ENCODE measurements around the gene RERG.
A peak's percentile ranks its signal among the peaks of the same experiment; 100 is the strongest.

The RERG gene

DNA sequence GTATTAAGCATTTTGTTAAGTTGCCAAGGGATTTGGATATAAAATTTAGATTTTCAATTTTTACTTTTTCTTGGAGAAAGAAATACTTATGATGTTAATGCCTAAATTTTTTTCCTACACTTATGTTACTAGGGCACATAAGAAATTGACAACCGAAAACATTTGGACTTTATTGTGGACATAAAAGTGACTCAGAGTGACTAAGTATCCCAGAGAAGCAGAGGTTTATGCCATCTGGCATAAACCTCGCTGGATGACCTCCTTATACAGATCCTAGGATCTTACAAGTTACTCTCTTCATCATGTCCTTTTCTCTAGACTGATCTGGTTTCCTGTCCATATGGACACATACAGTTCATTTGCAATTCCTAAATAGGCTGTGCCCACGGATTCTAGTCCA is 89.8 kb downstream of the RERG start:
- no peak for DNase-seq

DNA sequence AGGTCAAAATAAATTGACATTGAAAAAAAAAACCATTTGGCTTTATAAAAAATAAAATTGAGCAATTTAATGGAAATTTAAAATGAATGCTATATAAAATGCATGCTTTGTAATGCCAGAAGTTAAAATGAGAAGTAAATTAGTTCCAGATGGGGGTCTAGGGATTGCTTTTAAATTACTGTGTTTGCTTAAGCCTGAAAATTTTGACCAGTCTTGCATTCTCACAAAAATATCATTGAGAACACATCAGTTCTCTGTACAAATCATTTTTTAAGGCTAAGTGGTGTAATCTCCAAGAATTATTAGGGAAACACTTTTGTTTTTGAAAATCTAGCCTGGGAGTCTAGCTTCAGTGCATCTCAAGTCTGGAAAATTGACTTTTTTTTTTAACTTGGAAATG is 90.7 kb downstream of the RERG start:
- no peak for DNase-seq

DNA sequence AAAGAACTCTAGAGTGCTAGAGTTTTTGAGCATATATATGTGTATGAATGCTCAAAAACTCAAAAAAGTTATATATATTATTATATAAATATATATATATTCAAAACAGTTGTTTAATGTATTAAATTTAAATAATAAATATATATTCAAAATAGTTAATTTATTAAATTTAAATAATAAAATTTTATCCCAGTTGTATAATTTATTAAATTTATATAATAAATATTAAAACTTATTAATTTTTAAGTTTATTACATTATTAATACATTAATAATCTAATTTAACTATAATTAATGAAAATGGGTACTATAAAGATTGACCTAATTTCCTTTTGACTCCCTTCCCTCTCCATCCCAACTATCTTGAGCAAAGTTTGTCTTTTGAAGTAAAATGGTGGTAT is 97.8 kb downstream of the RERG start:
- DNase-seq: no peak

DNA sequence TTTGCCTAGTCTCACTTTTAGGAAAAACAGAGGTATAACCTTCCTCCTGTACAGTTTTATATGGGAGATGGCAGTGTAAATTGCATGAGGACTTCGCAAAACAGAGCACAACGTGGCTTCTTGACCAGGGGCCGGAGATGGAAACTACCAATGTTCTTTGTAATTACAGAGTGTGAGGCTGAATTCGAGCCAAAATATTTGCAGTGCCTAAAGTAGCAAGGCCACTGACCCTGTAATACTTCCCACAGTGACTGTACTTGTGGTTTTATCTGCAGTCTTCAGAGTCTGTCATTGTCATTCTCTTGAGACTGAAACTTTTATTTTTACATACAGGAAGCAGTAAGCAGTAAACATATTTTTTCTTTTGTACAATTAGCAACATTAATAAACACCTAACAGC is 98.9 kb downstream of the RERG start:
- DNase-seq: no peak

DNA sequence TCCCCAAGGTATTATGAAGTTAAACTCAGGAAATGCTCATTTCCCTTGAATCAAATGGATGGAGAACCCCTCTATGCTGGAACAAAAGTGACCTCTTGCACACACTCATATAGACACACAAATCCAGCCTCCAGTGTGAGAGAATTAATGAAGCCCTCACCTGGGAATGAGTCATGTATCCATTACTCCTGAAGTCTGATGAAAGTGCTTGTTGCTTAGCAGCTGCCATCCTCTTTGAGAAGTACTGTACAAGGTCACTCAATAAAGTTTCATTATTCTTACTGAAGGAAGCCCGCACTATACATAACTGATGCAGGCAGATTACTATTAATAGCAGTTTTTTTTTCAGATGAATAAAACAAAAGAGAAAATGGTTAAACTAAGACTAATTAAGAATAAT is 102.3 kb downstream of the RERG start:
- no peak for DNase-seq

DNA sequence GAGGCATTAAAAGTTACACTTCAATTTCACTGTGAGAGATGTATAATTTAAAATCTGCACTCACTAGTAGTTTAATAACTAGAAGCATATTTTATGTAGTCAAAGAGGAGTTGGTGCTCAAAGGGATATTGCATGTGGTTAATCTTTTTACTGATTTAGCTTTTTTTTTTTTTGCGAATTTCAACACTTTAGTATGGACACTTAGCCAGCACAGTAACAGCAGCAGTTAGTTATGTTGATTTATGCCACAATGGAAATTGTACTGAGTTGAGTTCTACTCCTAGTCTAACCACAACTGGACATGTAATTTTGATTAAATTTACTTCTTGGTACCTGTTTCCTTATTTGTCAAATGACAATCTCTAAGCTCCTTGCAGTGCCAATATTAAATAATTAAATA is 104.2 kb downstream of the RERG start:
- no peak for DNase-seq

DNA sequence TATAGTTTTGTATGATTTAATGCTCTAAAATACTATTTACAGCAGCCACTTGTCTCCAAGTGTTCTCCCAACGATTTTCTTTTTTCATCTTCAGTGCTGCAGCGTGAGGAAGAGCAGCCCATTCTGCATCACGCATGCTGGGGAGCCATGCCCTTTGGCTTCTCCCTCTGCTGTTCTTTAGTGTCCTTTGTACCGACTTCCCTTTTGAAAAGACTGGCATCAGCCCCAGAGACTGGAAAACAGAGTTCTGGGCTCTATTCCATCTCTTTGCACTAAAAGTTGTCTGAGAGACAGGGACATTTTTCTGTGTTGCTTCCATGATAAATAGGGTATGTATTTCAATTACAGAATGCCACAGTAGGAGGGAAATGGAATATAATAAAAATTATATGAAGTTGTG is 105.1 kb downstream of the RERG start:
- no peak for DNase-seq

DNA sequence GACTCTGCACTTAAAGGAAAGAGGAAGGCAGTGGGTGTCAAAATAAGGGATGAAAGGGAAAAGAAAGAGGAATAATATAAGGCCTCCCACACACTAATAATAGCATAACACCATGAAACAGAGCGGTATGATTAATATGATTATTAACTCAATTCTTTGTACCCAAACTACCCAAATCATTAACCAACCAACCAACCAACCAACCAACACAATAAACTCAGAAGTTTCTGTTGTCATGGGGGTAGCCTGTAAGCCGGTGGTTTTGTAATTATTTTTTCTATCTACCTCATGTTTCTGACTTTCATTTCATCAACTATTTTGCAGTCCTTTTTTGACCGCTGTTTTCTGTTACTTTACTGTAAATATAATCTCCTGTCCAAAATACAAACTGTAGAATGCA is 105.8 kb downstream of the RERG start:
- DNase-seq: no peak

DNA sequence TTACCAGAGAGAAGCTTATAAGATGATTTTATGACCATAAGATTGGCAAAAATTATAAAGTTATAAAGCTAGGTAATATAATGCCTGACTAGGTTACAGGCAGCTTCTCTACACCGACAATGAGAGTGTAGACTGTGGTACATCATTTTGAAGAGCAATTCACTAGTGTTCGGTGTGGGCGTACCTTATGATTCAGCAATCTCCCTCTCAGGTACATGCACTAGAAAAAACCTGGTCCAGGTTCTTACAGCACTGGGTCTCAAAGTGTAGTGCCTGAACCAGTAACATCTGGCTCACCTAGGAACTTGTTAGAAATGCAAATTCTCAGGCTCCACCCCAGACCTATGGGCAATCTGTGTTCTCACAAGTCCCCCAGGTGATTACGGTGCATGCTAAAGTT is 106.7 kb downstream of the RERG start:
- DNase-seq: no peak

DNA sequence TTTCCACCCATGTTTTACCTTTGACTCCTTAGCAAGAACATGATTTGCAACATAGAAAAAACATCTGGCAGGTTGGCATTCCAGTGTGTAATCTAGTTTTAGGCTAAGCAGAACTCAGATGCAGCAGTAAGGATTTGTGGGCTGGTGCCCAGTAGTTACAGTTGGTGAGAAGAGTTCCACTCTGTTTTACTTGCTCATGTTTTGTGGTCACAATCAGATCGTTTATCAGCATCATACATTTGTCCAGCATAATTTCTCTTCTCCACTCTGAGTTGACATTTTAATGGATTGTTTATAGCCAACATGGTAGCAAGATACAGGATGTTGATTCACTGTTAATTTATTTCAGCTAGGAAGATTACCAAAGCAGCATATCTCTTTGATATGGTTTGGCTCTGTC is 128.4 kb downstream of the RERG start:
- DNase-seq: no peak

DNA sequence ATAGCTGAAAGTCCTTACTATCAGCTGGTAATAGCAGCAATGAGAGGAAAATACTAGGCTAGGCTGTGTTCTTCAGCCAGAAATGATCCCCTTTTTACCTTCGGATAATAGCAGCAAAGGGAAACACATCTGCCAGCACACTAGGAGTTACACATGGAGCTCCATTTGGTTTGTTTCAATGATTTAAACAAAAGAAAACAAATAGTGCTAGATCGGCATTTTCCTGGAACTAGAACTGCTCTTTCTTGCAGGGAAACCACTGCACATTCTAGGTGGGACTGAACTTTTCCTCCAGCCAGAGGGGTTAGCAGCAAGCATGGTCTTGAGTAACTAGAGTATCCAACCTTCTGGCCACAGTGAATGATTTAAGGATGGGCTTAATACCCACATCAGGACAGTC is 130.8 kb downstream of the RERG start:
- no peak for DNase-seq

DNA sequence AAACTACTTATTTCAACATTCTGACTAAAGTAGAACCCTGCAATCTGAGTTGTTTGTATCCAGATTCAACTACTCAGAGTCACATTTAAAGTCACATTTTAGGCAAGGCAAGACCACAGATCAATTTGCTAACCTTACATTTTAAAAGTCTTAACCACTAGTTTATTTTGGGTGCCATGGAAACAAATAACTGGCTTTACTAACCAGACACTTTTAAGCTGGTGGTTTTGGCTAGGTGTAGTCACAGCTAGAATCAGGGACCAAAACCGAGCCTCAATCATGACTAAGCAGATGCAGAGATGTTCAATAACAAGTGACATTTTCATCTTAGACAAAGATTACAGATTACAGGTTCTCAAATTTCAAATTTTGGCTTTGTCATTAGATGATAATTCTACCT is 133.1 kb downstream of the RERG start:
- peak in 1 of 5 experiments; percentile 93 for DNase-seq

DNA sequence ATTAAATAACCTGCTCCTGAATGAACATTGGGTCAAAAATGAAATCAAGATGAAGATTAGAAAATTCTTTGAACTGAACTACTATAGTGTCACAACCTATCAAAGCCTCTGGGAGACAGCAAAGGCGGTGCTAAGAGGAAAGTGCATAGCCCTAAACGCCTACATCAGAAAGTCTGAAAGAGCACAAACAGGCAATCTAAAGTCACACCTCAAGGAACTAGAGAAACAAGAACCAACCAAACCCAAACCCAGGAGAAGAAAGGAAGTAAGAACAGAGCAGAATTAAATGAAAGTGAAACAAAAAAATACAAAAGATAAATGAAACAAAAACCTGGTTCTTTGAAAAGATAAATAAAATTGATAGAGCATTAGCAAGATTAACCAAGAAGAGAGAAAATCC is 143.5 kb downstream of the RERG start:
- DNase-seq: peak in 1 of 5 experiments; percentile 9

DNA sequence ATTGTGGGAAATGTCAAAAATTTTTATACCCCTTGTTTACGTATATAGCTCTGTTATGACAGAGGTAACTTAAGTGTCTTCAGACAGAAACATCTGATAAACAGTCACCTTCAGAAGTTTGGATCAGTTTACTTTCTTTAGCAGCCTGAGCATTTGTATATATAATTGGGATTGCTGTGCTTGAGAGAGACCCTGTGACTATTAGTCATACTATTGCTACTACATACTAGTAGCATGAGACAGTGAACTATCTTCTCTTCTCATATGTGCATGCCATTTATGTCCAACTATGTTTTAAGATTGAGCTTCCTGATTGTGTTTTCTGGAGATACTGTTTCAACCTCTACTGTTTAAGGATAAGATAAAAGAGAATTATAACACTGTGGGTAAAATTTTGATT is 146.9 kb downstream of the RERG start:
- DNase-seq: no peak

DNA sequence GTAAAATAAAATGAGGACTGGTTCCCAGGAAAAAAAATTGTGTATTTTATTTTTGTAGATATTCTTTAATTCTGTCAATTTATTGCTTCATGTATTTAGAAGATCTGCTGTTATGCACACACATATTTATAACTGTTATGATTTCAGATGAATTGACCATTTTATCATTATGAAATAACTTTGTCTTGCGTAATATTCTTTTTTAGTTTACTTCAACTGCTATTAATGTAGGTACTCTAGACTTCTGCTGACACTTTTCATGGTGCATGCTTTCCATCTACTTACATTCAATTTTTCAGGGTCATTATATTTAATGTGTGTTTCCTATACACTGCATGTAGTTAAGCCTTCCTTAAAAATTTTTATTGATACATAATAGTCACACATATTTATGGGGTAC is 162.1 kb downstream of the RERG start:
- DNase-seq: no peak

All from T-helper 2 cell (primary cell).